Upper lobe of left lung (tissue), 6 donors: ENCODE results near the gene RGL3. TPM values are rescaled to one million over a fixed set of nuclear protein-coding genes. Genes with fewer than 3 reads are reported as not detected.

Source experiments
- ATAC-seq, 2 donors: fragments of 200-7000 bp; cut with Tn5 transposase; one replicate each; pipeline ENCODE4 v1.9.1; 2022; ENCODE audit warnings: mild to moderate bottlenecking in 2 of 2, moderate library complexity in 2 of 2; ENCODE audit not compliant: low FRiP score in 2 of 2
- DNase-seq, 2 donors: peaks; one replicate each; pipeline ENCODE4 v3.0.0-alpha.2; 2019 to 2020
- H3K27ac ChIP-seq, 4 donors: fragments of 200-600 bp; sonication (generic); one replicate each; pipeline ENCODE4 v1.5.1; 2016 to 2019
- H3K27me3 ChIP-seq, 4 donors: fragments of 200-600 bp; sonication (generic); one replicate each; pipeline ENCODE4 v1.5.1; 2017 to 2019
- H3K36me3 ChIP-seq, 4 donors: fragments of 200-600 bp; sonication (generic); one replicate each; pipeline ENCODE4 v1.5.1; 2016 to 2019
- H3K4me1 ChIP-seq, 4 donors: fragments of 200-600 bp; sonication (generic); one replicate each; pipeline ENCODE4 v1.5.1; 2018 to 2019
- H3K4me3 ChIP-seq, 4 donors: fragments of 200-600 bp; sonication (generic); one replicate each; pipeline ENCODE4 v1.5.1; 2017 to 2019; ENCODE audit warnings: mild to moderate bottlenecking in 2 of 4, moderate library complexity in 1 of 4
- H3K9me3 ChIP-seq, 4 donors: fragments of 200-600 bp; sonication (generic); one replicate each; pipeline ENCODE4 v1.5.1; 2018 to 2019
- CTCF ChIP-seq, 6 experiments: fragments of 450-650 bp in 4 of 6; fragments of 200-600 bp in 2 of 6; sonication (generic) in 2 of 6; IDR thresholded peaks; one replicate each; pipeline ENCODE4 v1.5.1; 2016 to 2019; ENCODE audit warnings: antibody characterized with exemption in 6 of 6
- EP300 ChIP-seq, 4 donors: sonication (generic); formaldehyde crosslinking; IDR thresholded peaks; one replicate each; pipeline ENCODE4 v1.5.1; 2017; ENCODE audit warnings: antibody characterized with exemption in 4 of 4, control low read depth in 2 of 4
- POLR2A ChIP-seq, 4 donors: fragments of 450-650 bp; IDR thresholded peaks; one replicate each; pipeline ENCODE4 v1.5.1; 2016 to 2017; ENCODE audit warnings: antibody characterized with exemption in 4 of 4, mild to moderate bottlenecking in 2 of 4
- POLR2AphosphoS5 ChIP-seq, 2 donors: sonication (generic); formaldehyde crosslinking; IDR thresholded peaks; one replicate each; pipeline ENCODE4 v1.5.1; 2017; ENCODE audit warnings: antibody characterized with exemption in 2 of 2
- WGBS, 2 donors: methylation state at CpG; one replicate each; pipeline ENCODE4 v1.1.5; 2017 to 2018; 5-methylcytosine and 5-hydroxymethylcytosine counted together
- total RNA-seq, 6 donors: library from RNA; depleted of rRNA in 4 of 6; stranded (reverse); fragments of >200 nt in 4 of 6; gene quantifications; one replicate each; pipeline versions ENCODE4 v1.1.0 to v1.2.1, GENCODE V29; 2016 to 2021
- donor health status: DM: no; HTN: no; CAD: no; lungs with moderate emphysema.
- donor health status: DM: no; HTN: yes; CAD: no; lungs with severe emphysema.

The RGL3 gene
- total RNA-seq, 6 donors from 2014 or later: 18.5 to 242 (median 44.6) TPM

- no peak overlapping the region for H3K27ac ChIP-seq
- DNase-seq (peak in 1 of 2 donors; percentile 70), ATAC-seq (no peak)
- 89 to 91% methylated on average over 28 to 35 of the region's 35 CpGs for WGBS, 2 donors
- H3K27me3 ChIP-seq: no peaks in the 10 kb centered on the region
- peaks cover 3 to 61% (median 39%) of the 10 kb centered on the region in 4 donors for H3K36me3 ChIP-seq
- no peaks in the 10 kb centered on the region for H3K9me3 ChIP-seq
- TF ChIP-seq POLR2A (IDR thresholded peaks at IDR 0.05) (no peak), POLR2AphosphoS5 (IDR thresholded peaks at IDR 0.05) (no peak), EP300 (IDR thresholded peaks at IDR 0.05) (no peak), CTCF (IDR thresholded peaks at IDR 0.05) (no peak)
- peaks cover 0 to 1% (median 0%) of the 10 kb centered on the region in 4 donors for H3K4me1 ChIP-seq
- no peak overlapping the region for H3K4me3 ChIP-seq
Measured at GRCh38 chr19:11361771-11362731, 57.1 kb downstream of the RGL3 start.

DNA sequence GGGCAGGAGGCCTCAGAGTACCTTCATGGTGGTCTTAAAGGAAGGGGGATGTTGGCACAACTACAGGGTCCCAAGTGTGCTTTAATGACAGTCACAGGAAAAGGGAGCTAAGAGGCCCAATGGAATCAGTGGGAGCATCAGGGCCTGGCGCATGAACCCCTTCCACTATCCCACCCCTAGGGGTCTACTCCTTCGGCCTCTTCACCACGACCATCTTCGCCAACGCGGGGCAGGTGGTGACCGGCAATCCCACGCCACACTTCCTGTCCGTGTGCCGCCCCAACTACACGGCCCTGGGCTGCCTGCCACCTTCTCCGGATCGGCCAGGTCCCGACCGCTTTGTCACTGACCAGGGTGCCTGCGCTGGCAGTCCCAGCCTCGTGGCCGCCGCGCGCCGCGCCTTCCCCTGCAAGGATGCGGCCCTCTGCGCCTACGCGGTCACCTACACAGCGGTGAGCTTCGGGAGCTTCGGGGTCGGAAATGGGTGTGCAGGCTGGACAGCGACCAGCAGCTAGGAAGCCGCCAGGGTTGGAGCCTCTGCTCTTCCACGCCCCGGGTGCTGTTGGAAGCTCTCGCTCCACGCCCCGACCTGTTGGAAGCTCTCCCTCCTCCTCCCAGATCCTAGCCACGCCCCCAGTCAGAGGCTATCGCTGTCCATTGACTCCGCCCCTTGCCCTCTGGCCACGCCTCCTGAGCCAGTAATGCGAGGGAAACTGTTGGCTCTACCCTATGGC, 57.9 kb downstream of the RGL3 start:
- Histone ChIP-seq H3K27ac (no peak overlapping the region), H3K9me3 (no peaks in the 10 kb centered on the region), H3K4me3 (peak overlapping the region in 1 of 4 donors; percentile 19), H3K27me3 (no peaks in the 10 kb centered on the region), H3K36me3 (peaks cover 3 to 61% (median 39%) of the 10 kb centered on the region in 4 donors), H3K4me1 (peaks cover 2 to 8% (median 4%) of the 10 kb centered on the region in 4 donors)
- WGBS, 2 donors: 68 to 75% methylated on average over 40 to 42 of the region's 43 CpGs
- DNase-seq (peak; percentile 73 to 85), ATAC-seq (peak in 1 of 2 donors; percentile 52)
- TF ChIP-seq POLR2A (IDR thresholded peaks at IDR 0.05) (no peak), EP300 (IDR thresholded peaks at IDR 0.05) (no peak), POLR2AphosphoS5 (IDR thresholded peaks at IDR 0.05) (no peak), CTCF (IDR thresholded peaks at IDR 0.05) (no peak)

DNA sequence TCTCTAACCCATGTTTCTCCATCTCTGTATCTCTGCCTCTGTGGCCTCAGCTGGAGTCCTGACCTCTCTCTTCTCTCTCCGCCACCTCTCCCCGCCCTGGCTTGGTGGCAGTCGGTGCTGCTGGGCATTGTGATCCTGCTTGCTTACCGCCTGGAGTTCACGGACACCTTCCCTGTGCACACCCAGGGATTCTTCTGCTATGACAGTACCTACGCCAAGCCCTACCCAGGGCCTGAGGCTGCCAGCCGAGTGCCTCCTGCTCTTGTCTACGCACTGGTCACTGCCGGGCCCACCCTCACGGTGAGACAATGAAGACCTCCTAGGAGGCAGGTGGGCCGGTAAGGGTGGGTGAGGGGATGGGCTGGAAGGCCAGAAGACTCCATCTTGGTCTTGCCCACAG, 59.7 kb downstream of the RGL3 start:
- Histone ChIP-seq H3K4me3 (no peak overlapping the region), H3K36me3 (peaks cover 3 to 43% (median 28%) of the 10 kb centered on the region in 4 donors), H3K27ac (no peak overlapping the region), H3K27me3 (no peaks in the 10 kb centered on the region), H3K4me1 (peaks cover 6 to 26% (median 13%) of the 10 kb centered on the region in 4 donors), H3K9me3 (no peaks in the 10 kb centered on the region)
- TF ChIP-seq EP300 (IDR thresholded peaks at IDR 0.05): no peak
- TF ChIP-seq POLR2AphosphoS5 (IDR thresholded peaks at IDR 0.05): no peak
- 88 to 94% methylated on average over 5 to 11 of the region's 11 CpGs for WGBS, 2 donors
- DNase-seq (no peak), ATAC-seq (no peak)

DNA sequence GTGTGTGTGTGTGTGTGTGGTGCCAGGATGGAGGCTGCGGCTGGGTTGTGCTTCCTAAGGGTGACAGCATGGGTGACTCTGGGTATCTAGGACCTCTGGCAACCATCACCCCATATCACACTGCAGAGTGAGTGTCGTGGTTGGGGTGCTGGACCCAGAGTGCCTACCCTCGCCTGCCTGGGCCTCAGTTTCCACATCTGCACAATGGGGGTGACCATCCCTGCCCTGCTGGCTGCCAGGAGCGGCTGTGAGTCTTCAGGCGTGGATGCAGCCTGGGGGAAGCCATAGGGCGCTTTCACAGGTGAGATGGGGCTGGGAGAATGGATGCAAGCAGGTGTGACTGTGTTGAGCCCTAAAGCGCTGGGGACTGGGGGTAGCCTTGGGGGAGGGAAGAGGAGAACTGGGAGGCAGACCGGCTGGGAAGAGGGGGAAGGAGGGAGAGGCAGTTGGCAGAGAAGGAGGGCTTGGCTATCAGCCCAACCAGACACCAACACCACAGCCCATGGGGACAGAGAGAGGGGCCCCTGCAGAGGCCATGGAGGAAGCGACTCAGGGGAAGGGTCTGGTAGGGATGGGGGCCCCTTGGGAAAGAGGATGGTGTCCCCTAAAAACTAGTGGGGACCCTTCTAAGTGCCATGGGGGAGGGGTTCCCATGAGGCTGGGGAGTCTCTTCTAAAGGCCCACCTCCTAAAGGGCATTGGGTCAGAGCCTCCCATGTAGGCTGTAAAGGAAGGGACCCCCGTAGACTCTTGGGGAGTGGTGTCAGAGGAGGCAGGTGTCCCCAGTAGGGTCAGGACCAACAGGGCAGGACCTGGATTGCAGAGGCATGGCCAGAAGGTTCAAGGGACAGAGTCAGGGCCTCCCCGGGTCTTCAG, 62.2 kb downstream of the RGL3 start:
- 81 to 86% methylated on average over 7 to 9 of the region's 11 CpGs for WGBS, 2 donors
- no peaks in the 10 kb centered on the region for H3K9me3 ChIP-seq
- H3K4me3 ChIP-seq: no peak overlapping the region
- TF ChIP-seq CTCF (IDR thresholded peaks at IDR 0.05) (no peak), POLR2AphosphoS5 (IDR thresholded peaks at IDR 0.05) (no peak), POLR2A (IDR thresholded peaks at IDR 0.05) (no peak), EP300 (IDR thresholded peaks at IDR 0.05) (no peak)
- no peak overlapping the region for H3K27ac ChIP-seq
- DNase-seq (no peak), ATAC-seq (no peak)
- H3K27me3 ChIP-seq: no peaks in the 10 kb centered on the region
- H3K4me1 ChIP-seq: peaks cover 6 to 26% (median 13%) of the 10 kb centered on the region in 4 donors
- peaks cover 0 to 22% (median 8%) of the 10 kb centered on the region in 4 donors for H3K36me3 ChIP-seq
